Heart left ventricle (tissue), 13 donors: Measurements from ENCODE around the gene RAB7B.

Source experiments
- POLR2A ChIP-seq, 2 donors: fragments of 450-650 bp; IDR thresholded peaks; one replicate each; pipeline ENCODE4 v1.6.1; 2017; ENCODE audit warnings: antibody characterized with exemption in 2 of 2, mild to moderate bottlenecking in 2 of 2, moderate library complexity in 2 of 2
- TF ChIP-seq, protein P1 (sequence below), 12 donors: fragments of 200-600 bp; sonication (generic) in 4 of 12; IDR thresholded peaks; one replicate each; pipeline versions ENCODE4 v1.5.0 to v1.8.0; 2018 to 2022; ENCODE audit warnings: antibody characterized with exemption in 12 of 12, mild to moderate bottlenecking in 5 of 12
- donor health status: ischemic (EF 13 %, LVEDD 7.1; RV severe dilation, severe dysfunction).
- donor health status: DM: no; HTN: yes; CAD: no.
- donor health status: DM: no; HTN: no; CAD: no.
- donor health status: ischemic (EF 25% LVEDD 6.9; RV normal size, moderate dysfunction).
- donor health status: ischemic (EF 25% LVEDD 5.7; RV mildly dilated, moderate dysfunction).
- donor health status: ischemic (EF 35%, LVEDD 5.7; RV mildly dilated, moderate dysfunction).
- donor health status: nonischemic (EF 11% LVEDD 7.7; RV severe dilation, severe dysfunction).
- donor health status: DM: yes; HTN: yes; CAD: no.
- donor health status: PGD.
- donor health status: ischemic (EF 29% LVEDD 5.4; RV normal size, mild dysfunction).
- donor health status: nonischemic (EF 23%, LVEDD 6.1; RV moderate dilation, normal function).

DNA sequence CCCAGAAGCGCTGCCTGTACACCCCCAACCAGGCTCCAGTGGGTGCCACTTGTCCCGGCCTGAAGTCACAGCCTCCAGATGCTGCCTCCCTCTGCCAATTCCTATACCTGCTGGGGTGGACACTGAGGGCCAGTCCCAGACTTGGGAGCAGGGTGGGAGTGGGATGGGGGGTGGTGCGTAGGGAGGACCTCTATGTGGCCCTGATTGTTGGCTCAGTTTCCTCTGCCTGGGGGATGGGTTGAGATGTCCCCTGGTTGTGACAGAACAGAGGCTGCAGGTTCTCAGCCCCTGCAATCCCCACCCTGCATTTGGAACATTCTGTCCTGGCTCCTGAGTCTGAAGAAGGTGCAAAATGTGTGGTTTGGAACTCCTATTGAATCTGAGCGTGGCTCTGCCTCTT is 27.2 kb downstream of the RAB7B start:
- TF ChIP-seq, protein P1, sequence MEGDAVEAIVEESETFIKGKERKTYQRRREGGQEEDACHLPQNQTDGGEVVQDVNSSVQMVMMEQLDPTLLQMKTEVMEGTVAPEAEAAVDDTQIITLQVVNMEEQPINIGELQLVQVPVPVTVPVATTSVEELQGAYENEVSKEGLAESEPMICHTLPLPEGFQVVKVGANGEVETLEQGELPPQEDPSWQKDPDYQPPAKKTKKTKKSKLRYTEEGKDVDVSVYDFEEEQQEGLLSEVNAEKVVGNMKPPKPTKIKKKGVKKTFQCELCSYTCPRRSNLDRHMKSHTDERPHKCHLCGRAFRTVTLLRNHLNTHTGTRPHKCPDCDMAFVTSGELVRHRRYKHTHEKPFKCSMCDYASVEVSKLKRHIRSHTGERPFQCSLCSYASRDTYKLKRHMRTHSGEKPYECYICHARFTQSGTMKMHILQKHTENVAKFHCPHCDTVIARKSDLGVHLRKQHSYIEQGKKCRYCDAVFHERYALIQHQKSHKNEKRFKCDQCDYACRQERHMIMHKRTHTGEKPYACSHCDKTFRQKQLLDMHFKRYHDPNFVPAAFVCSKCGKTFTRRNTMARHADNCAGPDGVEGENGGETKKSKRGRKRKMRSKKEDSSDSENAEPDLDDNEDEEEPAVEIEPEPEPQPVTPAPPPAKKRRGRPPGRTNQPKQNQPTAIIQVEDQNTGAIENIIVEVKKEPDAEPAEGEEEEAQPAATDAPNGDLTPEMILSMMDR (IDR thresholded peaks at IDR 0.05): no peak
- TF ChIP-seq POLR2A (IDR thresholded peaks at IDR 0.05): no peak
